LNCaP clone FGC (cell line): Measurements from ENCODE around the gene SLC2A2.
A peak's percentile ranks its signal among the peaks of the same experiment; 100 is the strongest.

Experiments used
- DNase-seq: peaks from one replicate; pipeline ENCODE4 v3.0.0-alpha.2; 2011; ENCODE audit warnings: low read depth
- H3K4me3 ChIP-seq: 2 replicates; pipeline ENCODE4 v1.5.1; 2011; ENCODE audit warnings: mild to moderate bottlenecking, low read depth, low read length, control low read depth
- CTCF ChIP-seq: IDR thresholded peaks from 2 replicates; pipeline ENCODE4 v1.5.1; 2012; ENCODE audit warnings: mild to moderate bottlenecking; ENCODE audit not compliant: control insufficient read depth, insufficient read depth; ENCODE audit errors: extremely low read depth

SLC2A2 gene

GRCh38 chr3:171038342-171038741 is 11.8 kb upstream of the SLC2A2 start:
- TF ChIP-seq CTCF = no peak

GRCh38 chr3:171028779-171029232 is 2.3 kb upstream of the SLC2A2 start:
- H3K4me3 ChIP-seq = no peak overlapping the region
- no peak for DNase-seq
- TF ChIP-seq CTCF = no peak

More at GRCh38 chr3:171038342-171038741, 11.8 kb upstream of the SLC2A2 start:
- no peak for DNase-seq
- no peak overlapping the region for H3K4me3 ChIP-seq

GRCh38 chr3:171028025-171028778 is 1.7 kb upstream of the SLC2A2 start:
- no peak overlapping the region for H3K4me3 ChIP-seq
- no peak for DNase-seq

GRCh38 chr3:171023566-171023965 is 3.0 kb downstream of the SLC2A2 start:
- no peak for TF ChIP-seq CTCF
- H3K4me3 ChIP-seq = no peak overlapping the region
- no peak for DNase-seq

More at GRCh38 chr3:171028025-171028778, 1.7 kb upstream of the SLC2A2 start:
- no peak for TF ChIP-seq CTCF

GRCh38 chr3:171021377-171021776 is 5.1 kb downstream of the SLC2A2 start:
- no peak overlapping the region for H3K4me3 ChIP-seq
- TF ChIP-seq CTCF = no peak
- no peak for DNase-seq

GRCh38 chr3:171018156-171018935 is 8.2 kb downstream of the SLC2A2 start:
- 0 out of 2 replicates have a peak, but pooled peaks have one; percentile 8 for TF ChIP-seq CTCF
- no peak overlapping the region for H3K4me3 ChIP-seq
- DNase-seq = no peak
